IPS DF 6.9 (cell line): ENCODE results near the gene ENOX1.

ENCODE experiments used
- DNase-seq: peaks from one replicate; pipeline ENCODE4 v3.0.0-alpha.2; 2013; ENCODE audit warnings: low read depth, low spot score
- H3K27ac ChIP-seq: one replicate; pipeline ENCODE4 v1.5.1; 2013; ENCODE audit warnings: low read length, control low read depth
- H3K27me3 ChIP-seq: 2 replicates; pipeline ENCODE4 v1.6.1; 2013; ENCODE audit warnings: mild to moderate bottlenecking, low read length; ENCODE audit not compliant: control insufficient read depth, insufficient read depth
- H3K36me3 ChIP-seq: 2 replicates; pipeline ENCODE4 v1.6.1; 2013; ENCODE audit warnings: low read length; ENCODE audit not compliant: control insufficient read depth, insufficient read depth
- H3K4me1 ChIP-seq: 2 replicates; pipeline ENCODE4 v1.6.1; 2013; ENCODE audit warnings: low read length; ENCODE audit not compliant: control insufficient read depth, insufficient read depth
- H3K4me3 ChIP-seq: 2 replicates; pipeline ENCODE4 v1.5.1; 2013; ENCODE audit warnings: mild to moderate bottlenecking, low read length
- H3K9me3 ChIP-seq: 2 replicates; pipeline ENCODE4 v1.6.1; 2013; ENCODE audit warnings: low read length, inconsistent platforms; ENCODE audit not compliant: control insufficient read depth, insufficient read depth
- WGBS: extraction: QIAGEN DNeasy Blood & Tissue Kit; methylation state at CpG from one replicate; pipeline ENCODE4 v1.1.7; 2013; ENCODE audit warnings: mixed read lengths, missing lambda C conversion rate; ENCODE audit not compliant: insufficient read length, insufficient coverage; 5-methylcytosine and 5-hydroxymethylcytosine counted together

ENOX1 gene

GRCh38 chr13:43475140-43475539 is 311.6 kb downstream of the ENOX1 start:
- no peaks in the 10 kb centered on the region for H3K27me3 ChIP-seq
- no peaks in the 10 kb centered on the region for H3K9me3 ChIP-seq
- no CpG with 5 or more reads among the region's 2 CpGs for WGBS
- no peak overlapping the region for H3K27ac ChIP-seq
- H3K36me3 ChIP-seq = no peaks in the 10 kb centered on the region
- no peaks in the 10 kb centered on the region for H3K4me1 ChIP-seq
- H3K4me3 ChIP-seq = no peak overlapping the region
- no peak for DNase-seq

- Histone ChIP-seq H3K27me3 (no peaks in the 10 kb centered on the region), H3K4me1 (no peaks in the 10 kb centered on the region), H3K4me3 (no peak overlapping the region), H3K9me3 (no peaks in the 10 kb centered on the region), H3K36me3 (no peaks in the 10 kb centered on the region), H3K27ac (no peak overlapping the region)
- no peak for DNase-seq
- no CpG with 5 or more reads among the region's 1 CpG for WGBS
These were observed 313.3 kb downstream of the ENOX1 start for GRCh38 chr13:43473437-43473836.

- Histone ChIP-seq H3K4me3 (no peak overlapping the region), H3K9me3 (no peaks in the 10 kb centered on the region), H3K27ac (no peak overlapping the region), H3K4me1 (no peaks in the 10 kb centered on the region), H3K27me3 (no peaks in the 10 kb centered on the region), H3K36me3 (no peaks in the 10 kb centered on the region)
- no CpG with 5 or more reads among the region's 1 CpG for WGBS
- no peak for DNase-seq
These were observed 313.8 kb downstream of the ENOX1 start for GRCh38 chr13:43472980-43473379.

- Histone ChIP-seq H3K27me3 (no peaks in the 10 kb centered on the region), H3K36me3 (no peaks in the 10 kb centered on the region), H3K4me1 (no peaks in the 10 kb centered on the region), H3K27ac (no peak overlapping the region), H3K4me3 (no peak overlapping the region), H3K9me3 (no peaks in the 10 kb centered on the region)
- no CpG with 5 or more reads among the region's 5 CpGs for WGBS
- no peak for DNase-seq
These were observed 314.4 kb downstream of the ENOX1 start for GRCh38 chr13:43472339-43472738.

- DNase-seq = no peak
- no CpG with 5 or more reads among the region's 2 CpGs for WGBS
- Histone ChIP-seq H3K4me3 (no peak overlapping the region), H3K9me3 (no peaks in the 10 kb centered on the region), H3K27me3 (no peaks in the 10 kb centered on the region), H3K4me1 (no peaks in the 10 kb centered on the region), H3K27ac (no peak overlapping the region), H3K36me3 (no peaks in the 10 kb centered on the region)
These were observed 316.2 kb downstream of the ENOX1 start for GRCh38 chr13:43470610-43471009.

- Histone ChIP-seq H3K27me3 (no peaks in the 10 kb centered on the region), H3K36me3 (no peaks in the 10 kb centered on the region), H3K27ac (no peak overlapping the region), H3K9me3 (no peaks in the 10 kb centered on the region), H3K4me1 (no peaks in the 10 kb centered on the region), H3K4me3 (no peak overlapping the region)
- DNase-seq = no peak
- WGBS = no CpG with 5 or more reads among the region's 1 CpG
These were observed 317.0 kb downstream of the ENOX1 start for GRCh38 chr13:43469791-43470190.

- DNase-seq = no peak
- Histone ChIP-seq H3K36me3 (no peaks in the 10 kb centered on the region), H3K9me3 (no peaks in the 10 kb centered on the region), H3K27ac (no peak overlapping the region), H3K4me3 (no peak overlapping the region), H3K27me3 (no peaks in the 10 kb centered on the region), H3K4me1 (no peaks in the 10 kb centered on the region)
- no CpG with 5 or more reads among the region's 3 CpGs for WGBS
These were observed 322.1 kb downstream of the ENOX1 start for GRCh38 chr13:43464578-43465264.

GRCh38 chr13:43448605-43449336 is 338.0 kb downstream of the ENOX1 start:
- no CpG with 5 or more reads among the region's 10 CpGs for WGBS
- H3K27ac ChIP-seq = no peak overlapping the region

GRCh38 chr13:43446126-43446525 is 340.6 kb downstream of the ENOX1 start:
- DNase-seq = no peak
- Histone ChIP-seq H3K36me3 (no peaks in the 10 kb centered on the region), H3K27me3 (no peaks in the 10 kb centered on the region), H3K4me1 (0 out of 2 replicates have a peak, but pooled peaks cover 2% of the 10 kb centered on the region), H3K27ac (no peak overlapping the region), H3K4me3 (no peak overlapping the region), H3K9me3 (no peaks in the 10 kb centered on the region)
- no CpG with 5 or more reads among the region's 1 CpG for WGBS

More at GRCh38 chr13:43448605-43449336, 338.0 kb downstream of the ENOX1 start:
- Histone ChIP-seq H3K36me3 (no peaks in the 10 kb centered on the region), H3K9me3 (no peaks in the 10 kb centered on the region), H3K4me1 (no peaks in the 10 kb centered on the region), H3K4me3 (no peak overlapping the region), H3K27me3 (no peaks in the 10 kb centered on the region)
- DNase-seq = no peak

GRCh38 chr13:43445668-43446067 is 341.1 kb downstream of the ENOX1 start:
- DNase-seq = no peak
- Histone ChIP-seq H3K36me3 (no peaks in the 10 kb centered on the region), H3K27ac (no peak overlapping the region), H3K4me3 (no peak overlapping the region), H3K27me3 (no peaks in the 10 kb centered on the region), H3K4me1 (0 out of 2 replicates have a peak, but pooled peaks cover 2% of the 10 kb centered on the region), H3K9me3 (no peaks in the 10 kb centered on the region)
- no CpG with 5 or more reads among the region's 2 CpGs for WGBS
